Natural killer cell (primary cell): ENCODE data around the gene TUBB2B. TPM values are rescaled to one million over a fixed set of nuclear protein-coding genes. Genes with fewer than 3 reads are reported as not detected.

Experiments
- ATAC-seq, 3 donors: fragments of 150-1000 bp in 2 of 3; fragments of 200-7000 bp in 1 of 3; cut with Tn5 transposase; 1 replicate in 1 of 3; 2 replicates in 2 of 3; pipeline ENCODE4 v1.10.0; 2021; ENCODE audit warnings: mild to moderate bottlenecking in 2 of 3, moderate library complexity in 2 of 3
- DNase-seq, 2 donors: peaks; one replicate each; pipeline versions ENCODE4 v3.0.0 to v3.0.0-alpha.2; 2013 to 2021; ENCODE audit warnings: mixed read lengths in 1 of 2
- H3K27ac ChIP-seq: one replicate; pipeline ENCODE4 v1.5.1; 2013; ENCODE audit warnings: mild to moderate bottlenecking, low read length
- H3K27me3 ChIP-seq: one replicate; pipeline ENCODE4 v1.6.1; 2013; ENCODE audit warnings: low read length; ENCODE audit not compliant: control insufficient read depth, insufficient read depth
- H3K36me3 ChIP-seq: one replicate; pipeline ENCODE4 v1.6.1; 2013; ENCODE audit warnings: low read length; ENCODE audit not compliant: control insufficient read depth, insufficient read depth
- H3K4me1 ChIP-seq: one replicate; pipeline ENCODE4 v1.6.1; 2013; ENCODE audit warnings: low read length; ENCODE audit not compliant: control insufficient read depth, insufficient read depth
- H3K4me3 ChIP-seq: one replicate; pipeline ENCODE4 v1.5.1; 2013; ENCODE audit warnings: low read length
- H3K9me3 ChIP-seq: one replicate; pipeline ENCODE4 v1.6.1; 2013; ENCODE audit warnings: low read length; ENCODE audit not compliant: control insufficient read depth, insufficient read depth
- H3K27ac Mint-ChIP-seq, 2 donors: one replicate each; pipeline ENCODE4 v1.8.0; 2022; ENCODE audit warnings: mild to moderate bottlenecking in 2 of 2, mixed read lengths in 2 of 2, moderate library complexity in 1 of 2
- H3K27me3 Mint-ChIP-seq, 2 donors: one replicate each; pipeline ENCODE4 v1.8.0; 2022; ENCODE audit warnings: low read depth in 2 of 2, mixed read lengths in 2 of 2
- H3K36me3 Mint-ChIP-seq: one replicate; pipeline ENCODE4 v1.8.0; 2022; ENCODE audit warnings: mixed read lengths
- H3K4me1 Mint-ChIP-seq, 2 donors: one replicate each; pipeline ENCODE4 v1.8.0; 2022; ENCODE audit warnings: mixed read lengths in 2 of 2
- H3K4me3 Mint-ChIP-seq: one replicate; pipeline ENCODE4 v1.8.0; 2022; ENCODE audit warnings: mild to moderate bottlenecking, moderate library complexity, mixed read lengths
- H3K9me3 Mint-ChIP-seq, 2 donors: one replicate each; pipeline ENCODE4 v1.8.0; 2022; ENCODE audit warnings: mixed read lengths in 2 of 2
- WGBS: methylation state at CpG from one replicate; pipeline ENCODE4 v1.1.7; 2013; ENCODE audit warnings: missing lambda C conversion rate; ENCODE audit not compliant: insufficient coverage; 5-methylcytosine and 5-hydroxymethylcytosine counted together
- intact Hi-C: fragments of 100-400 bp; cut with micrococcal nuclease; formaldehyde crosslinking; loops from one replicate; pipeline ENCODE4 v1.14.2; 2022
- total RNA-seq, 4 donors: library from RNA; stranded (reverse); fragments of 120-200 nt in 1 of 4; gene quantifications; one replicate each; pipeline versions ENCODE4 v1.2.3 to v1.2.4, GENCODE V29; 2013 to 2022
- TF ChIP-seq, protein P1 (sequence below): fragments of 200-600 bp; IDR thresholded peaks from one replicate; pipeline ENCODE4 v1.8.0; 2022; ENCODE audit warnings: antibody characterized with exemption

TUBB2B gene
- total RNA-seq, 3 donors from 2014 or later (not counting 1 experiment from before 2014, with no cell fraction given): 0.66 to 0.75 TPM; not detected in 1

DNA sequence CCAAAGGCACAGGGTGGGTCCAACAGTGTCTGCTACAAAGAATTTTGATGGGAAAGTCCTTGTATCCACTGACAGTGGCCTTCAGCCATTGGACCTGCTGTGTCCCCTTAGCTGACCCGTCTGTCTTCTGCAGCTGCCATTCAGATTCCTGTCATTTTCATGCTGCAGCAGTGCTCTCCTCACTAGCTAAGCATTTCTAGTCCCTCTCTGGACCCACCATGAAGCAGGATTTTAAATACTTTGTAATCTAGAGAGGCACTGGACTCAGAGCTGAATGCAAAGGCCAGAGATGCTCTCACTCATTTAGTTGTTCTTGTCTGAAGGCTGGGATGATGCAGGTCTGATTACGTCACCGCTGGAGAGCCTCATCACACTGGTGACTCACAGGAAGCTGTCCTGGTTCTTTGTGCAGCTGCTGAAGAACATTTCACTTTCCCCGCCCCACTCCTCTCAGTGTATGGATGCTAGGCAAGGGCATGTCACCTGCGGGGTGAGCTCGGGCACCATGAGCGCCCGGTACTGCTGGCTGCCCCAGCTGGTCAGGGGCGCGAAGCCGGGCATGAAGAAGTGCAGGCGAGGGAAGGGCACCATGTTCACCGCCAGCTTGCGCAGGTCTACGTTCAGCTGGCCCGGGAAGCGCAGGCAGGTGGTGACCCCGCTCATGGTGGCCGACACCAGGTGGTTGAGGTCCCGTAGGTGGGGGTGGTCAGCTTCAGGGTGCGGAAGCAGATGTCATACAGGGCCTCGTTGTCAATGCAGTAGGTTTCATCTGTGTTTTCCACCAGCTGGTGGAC is 50.7 kb downstream of the TUBB2B start:
- H3K36me3 Mint-ChIP-seq: no peaks in the 10 kb centered on the region
- no peak overlapping the region for H3K4me3 Mint-ChIP-seq
- no peaks in the 10 kb centered on the region for H3K9me3 ChIP-seq
- intact Hi-C loops: no loop called here
- no peak overlapping the region for H3K4me3 ChIP-seq
- H3K27ac Mint-ChIP-seq: no peak overlapping the region
- H3K9me3 Mint-ChIP-seq: no peaks in the 10 kb centered on the region
- TF ChIP-seq, protein P1, sequence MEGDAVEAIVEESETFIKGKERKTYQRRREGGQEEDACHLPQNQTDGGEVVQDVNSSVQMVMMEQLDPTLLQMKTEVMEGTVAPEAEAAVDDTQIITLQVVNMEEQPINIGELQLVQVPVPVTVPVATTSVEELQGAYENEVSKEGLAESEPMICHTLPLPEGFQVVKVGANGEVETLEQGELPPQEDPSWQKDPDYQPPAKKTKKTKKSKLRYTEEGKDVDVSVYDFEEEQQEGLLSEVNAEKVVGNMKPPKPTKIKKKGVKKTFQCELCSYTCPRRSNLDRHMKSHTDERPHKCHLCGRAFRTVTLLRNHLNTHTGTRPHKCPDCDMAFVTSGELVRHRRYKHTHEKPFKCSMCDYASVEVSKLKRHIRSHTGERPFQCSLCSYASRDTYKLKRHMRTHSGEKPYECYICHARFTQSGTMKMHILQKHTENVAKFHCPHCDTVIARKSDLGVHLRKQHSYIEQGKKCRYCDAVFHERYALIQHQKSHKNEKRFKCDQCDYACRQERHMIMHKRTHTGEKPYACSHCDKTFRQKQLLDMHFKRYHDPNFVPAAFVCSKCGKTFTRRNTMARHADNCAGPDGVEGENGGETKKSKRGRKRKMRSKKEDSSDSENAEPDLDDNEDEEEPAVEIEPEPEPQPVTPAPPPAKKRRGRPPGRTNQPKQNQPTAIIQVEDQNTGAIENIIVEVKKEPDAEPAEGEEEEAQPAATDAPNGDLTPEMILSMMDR: no peak
- 84% methylated on average over 22 of the region's 22 CpGs for WGBS
- ATAC-seq (peak in 1 of 3 donors; percentile 27), DNase-seq (peak in 1 of 2 donors; percentile 28)
- no peaks in the 10 kb centered on the region for H3K4me1 ChIP-seq
- no peaks in the 10 kb centered on the region for H3K36me3 ChIP-seq
- no peaks in the 10 kb centered on the region for H3K27me3 ChIP-seq
- H3K27ac ChIP-seq: no peak overlapping the region
- H3K4me1 Mint-ChIP-seq: no peaks in the 10 kb centered on the region
- H3K27me3 Mint-ChIP-seq: peaks cover 0 to 17% of the 10 kb centered on the region in 2 donors

DNA sequence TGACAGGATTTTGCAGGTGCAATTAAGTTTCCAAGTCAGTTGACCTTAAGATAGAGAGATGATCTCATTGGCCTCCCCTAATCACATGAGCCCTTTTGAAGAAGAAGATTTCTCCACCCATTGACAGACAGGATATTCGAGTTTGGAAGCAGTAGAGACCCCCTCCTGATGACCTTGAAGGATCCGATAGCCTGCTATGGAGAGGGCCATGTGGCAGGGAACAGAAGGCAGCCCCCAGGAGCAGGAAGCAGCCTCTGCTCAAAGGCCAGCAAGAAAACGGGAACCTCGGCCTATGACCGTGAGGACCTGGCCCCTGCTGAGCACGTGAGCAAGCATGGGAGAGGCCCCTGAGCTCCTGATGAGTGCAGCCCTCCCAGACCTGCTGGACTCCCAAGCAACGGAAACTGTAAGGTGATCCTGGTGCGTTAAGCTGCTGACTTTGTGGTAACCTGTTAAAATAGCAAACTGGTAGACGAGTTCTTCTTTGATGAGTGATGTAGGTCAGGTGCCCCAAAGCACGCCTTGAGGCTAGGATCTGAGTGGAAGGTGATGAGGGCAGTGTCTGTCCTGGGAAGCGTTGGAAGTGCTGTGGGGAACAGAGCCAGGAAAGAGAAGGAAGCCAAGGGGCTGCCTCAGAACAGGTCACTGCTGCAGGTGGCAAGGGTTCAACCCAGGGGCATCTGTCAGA is 51.6 kb downstream of the TUBB2B start:
- DNase-seq (no peak), ATAC-seq (no peak)
- TF ChIP-seq, protein P1: no peak
- no peaks in the 10 kb centered on the region for H3K4me1 ChIP-seq
- H3K27me3 ChIP-seq: no peaks in the 10 kb centered on the region
- Mint-ChIP-seq H3K4me3 (no peak overlapping the region), H3K9me3 (no peaks in the 10 kb centered on the region), H3K36me3 (no peaks in the 10 kb centered on the region), H3K27ac (no peak overlapping the region), H3K27me3 (peaks cover 0 to 14% of the 10 kb centered on the region in 2 donors), H3K4me1 (no peaks in the 10 kb centered on the region)
- 73% methylated on average over 11 of the region's 11 CpGs for WGBS
- no peaks in the 10 kb centered on the region for H3K36me3 ChIP-seq
- H3K27ac ChIP-seq: no peak overlapping the region
- no peak overlapping the region for H3K4me3 ChIP-seq
- intact Hi-C loops: no loop called here
- no peaks in the 10 kb centered on the region for H3K9me3 ChIP-seq

Other genes with a start within 250 kb of the TUBB2B start
- gene NQO2, start 227.8 kb downstream of the TUBB2B start, total RNA-seq: 10 to 100 TPM; 13.1 to 21.7 (median 16.2) TPM
- 10 to 100 TPM; 30.9 to 44.8 (median 34.5) TPM for gene RIPK1, start 159.2 kb downstream of the TUBB2B start, total RNA-seq
- 1 to 10 TPM; 2.9 to 5.9 (median 5.7) TPM for gene BPHL, start 108.9 kb downstream of the TUBB2B start, total RNA-seq
- gene TUBB2A, start 70.1 kb downstream of the TUBB2B start, total RNA-seq: 10 to 100 TPM in 2 of 3 donors, 1 to 10 TPM in 1; 9.2 to 13.2 (median 11.4) TPM
- 10 to 100 TPM in 2 of 3 donors, 1 to 10 TPM in 1; 8.3 to 15.3 (median 11.3) TPM for gene PSMG4, start 31.3 kb upstream of the TUBB2B start, total RNA-seq
- gene SLC22A23, start 229.4 kb upstream of the TUBB2B start, total RNA-seq: under 1 TPM; 0.24 to 0.79 (median 0.38) TPM